CD4-positive, alpha-beta T cell treated with Interleukin-6 for 4 hours (primary cell): ENCODE measurements around the gene GRIN1.

Experiments used
- DNase-seq: peaks from one replicate; pipeline ENCODE4 v3.0.0-alpha.2; 2020; ENCODE audit warnings: mixed read lengths

The GRIN1 gene

GRCh38 chr9:137166380-137167229 lies 27.7 kb downstream of the GRIN1 start:
- DNase-seq, result no peak

DNA sequence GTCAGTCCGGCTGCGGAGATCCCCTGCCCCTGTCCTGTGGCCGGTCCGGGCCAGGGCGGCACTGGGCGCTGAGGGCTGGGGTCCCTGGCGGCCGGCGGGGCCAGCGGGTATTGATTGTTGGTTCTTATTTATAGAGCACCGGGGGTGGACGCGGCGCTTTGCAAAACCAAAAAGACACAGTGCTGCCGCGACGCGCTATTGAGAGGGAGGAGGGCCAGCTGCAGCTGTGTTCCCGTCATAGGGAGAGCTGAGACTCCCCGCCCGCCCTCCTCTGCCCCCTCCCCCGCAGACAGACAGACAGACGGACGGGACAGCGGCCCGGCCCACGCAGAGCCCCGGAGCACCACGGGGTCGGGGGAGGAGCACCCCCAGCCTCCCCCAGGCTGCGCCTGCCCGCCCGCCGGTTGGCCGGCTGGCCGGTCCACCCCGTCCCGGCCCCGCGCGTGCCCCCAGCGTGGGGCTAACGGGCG lies 28.4 kb downstream of the GRIN1 start:
- DNase-seq, result no peak

DNA sequence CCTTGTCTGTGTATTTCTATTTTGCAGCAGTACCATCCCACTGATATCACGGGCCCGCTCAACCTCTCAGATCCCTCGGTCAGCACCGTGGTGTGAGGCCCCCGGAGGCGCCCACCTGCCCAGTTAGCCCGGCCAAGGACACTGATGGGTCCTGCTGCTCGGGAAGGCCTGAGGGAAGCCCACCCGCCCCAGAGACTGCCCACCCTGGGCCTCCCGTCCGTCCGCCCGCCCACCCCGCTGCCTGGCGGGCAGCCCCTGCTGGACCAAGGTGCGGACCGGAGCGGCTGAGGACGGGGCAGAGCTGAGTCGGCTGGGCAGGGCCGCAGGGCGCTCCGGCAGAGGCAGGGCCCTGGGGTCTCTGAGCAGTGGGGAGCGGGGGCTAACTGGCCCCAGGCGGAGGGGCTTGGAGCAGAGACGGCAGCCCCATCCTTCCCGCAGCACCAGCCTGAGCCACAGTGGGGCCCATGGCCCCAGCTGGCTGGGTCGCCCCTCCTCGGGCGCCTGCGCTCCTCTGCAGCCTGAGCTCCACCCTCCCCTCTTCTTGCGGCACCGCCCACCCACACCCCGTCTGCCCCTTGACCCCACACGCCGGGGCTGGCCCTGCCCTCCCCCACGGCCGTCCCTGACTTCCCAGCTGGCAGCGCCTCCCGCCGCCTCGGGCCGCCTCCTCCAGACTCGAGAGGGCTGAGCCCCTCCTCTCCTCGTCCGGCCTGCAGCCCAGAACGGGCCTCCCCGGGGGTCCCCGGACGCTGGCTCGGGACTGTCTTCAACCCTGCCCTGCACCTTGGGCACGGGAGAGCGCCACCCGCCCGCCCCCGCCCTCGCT lies 29.0 kb downstream of the GRIN1 start:
- DNase-seq, result no peak

DNA sequence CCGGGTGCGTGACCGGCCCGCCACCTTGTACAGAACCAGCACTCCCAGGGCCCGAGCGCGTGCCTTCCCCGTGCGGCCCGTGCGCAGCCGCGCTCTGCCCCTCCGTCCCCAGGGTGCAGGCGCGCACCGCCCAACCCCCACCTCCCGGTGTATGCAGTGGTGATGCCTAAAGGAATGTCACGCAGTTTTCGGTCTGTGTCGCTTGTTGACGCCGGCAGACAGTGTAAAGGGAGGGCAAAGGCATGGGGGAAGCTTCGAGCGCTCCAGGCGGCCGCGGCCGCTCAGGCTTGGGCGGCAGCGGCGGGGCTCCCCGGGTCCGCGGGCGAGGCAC lies 29.6 kb downstream of the GRIN1 start:
- DNase-seq, result no peak

DNA sequence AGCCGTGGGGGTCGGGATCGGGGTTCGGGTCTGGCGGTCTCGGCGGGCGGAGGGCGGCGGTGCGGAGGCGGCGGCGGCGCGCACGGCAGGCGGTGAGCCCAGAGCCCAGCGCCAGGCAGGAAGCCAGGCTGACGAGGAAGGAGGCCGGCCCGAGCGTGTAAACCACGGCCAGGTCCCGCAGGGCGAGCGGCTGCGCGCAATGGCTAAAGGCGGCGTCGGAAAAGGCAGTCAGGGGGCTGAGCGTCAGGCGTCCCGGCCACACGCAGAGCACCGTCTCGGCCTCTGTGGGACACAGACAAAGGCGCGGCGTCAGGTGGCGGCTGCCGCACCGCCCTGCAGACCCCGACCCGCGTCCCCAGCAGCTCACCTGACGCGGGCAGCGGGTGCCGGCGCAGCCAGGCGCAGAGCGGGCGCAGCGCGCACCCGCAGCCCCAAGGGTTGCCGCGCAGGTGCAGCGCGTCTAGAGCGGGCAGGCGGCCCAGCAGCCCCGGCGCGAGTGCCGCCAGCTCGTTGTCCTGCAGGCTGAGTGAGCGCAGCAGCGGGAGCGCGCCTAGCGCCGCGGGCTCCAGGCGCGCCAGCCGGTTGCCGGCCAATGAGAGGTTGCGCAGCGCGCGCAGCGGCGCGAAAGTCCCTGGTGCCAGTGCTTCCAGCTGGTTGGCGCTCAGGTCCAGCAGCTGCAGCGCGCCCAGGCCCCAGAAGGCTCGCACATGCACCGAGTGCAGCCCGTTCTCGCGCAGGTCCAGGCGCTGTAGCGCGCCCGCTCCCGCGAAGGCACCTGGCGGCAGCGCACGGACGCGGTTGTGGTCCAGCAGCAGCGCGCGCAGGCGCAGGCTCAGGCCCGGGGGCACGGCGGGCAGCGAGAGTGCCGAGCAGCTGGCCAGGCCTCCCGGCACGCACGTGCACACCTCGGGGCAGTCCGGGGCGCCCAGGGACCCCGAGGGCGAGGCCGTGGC lies 30.2 kb downstream of the GRIN1 start:
- DNase-seq, result peak; percentile 12

GRCh38 chr9:137169896-137170358 lies 31.0 kb downstream of the GRIN1 start, which contains the start of gene LRRC26:
LRRC26 (minus strand) TSS chr9:137170051; CDS start chr9:137169943, 108 bp downstream.
- no peak for DNase-seq

GRCh38 chr9:137170486-137171148 lies 31.7 kb downstream of the GRIN1 start:
- DNase-seq, result no peak

DNA sequence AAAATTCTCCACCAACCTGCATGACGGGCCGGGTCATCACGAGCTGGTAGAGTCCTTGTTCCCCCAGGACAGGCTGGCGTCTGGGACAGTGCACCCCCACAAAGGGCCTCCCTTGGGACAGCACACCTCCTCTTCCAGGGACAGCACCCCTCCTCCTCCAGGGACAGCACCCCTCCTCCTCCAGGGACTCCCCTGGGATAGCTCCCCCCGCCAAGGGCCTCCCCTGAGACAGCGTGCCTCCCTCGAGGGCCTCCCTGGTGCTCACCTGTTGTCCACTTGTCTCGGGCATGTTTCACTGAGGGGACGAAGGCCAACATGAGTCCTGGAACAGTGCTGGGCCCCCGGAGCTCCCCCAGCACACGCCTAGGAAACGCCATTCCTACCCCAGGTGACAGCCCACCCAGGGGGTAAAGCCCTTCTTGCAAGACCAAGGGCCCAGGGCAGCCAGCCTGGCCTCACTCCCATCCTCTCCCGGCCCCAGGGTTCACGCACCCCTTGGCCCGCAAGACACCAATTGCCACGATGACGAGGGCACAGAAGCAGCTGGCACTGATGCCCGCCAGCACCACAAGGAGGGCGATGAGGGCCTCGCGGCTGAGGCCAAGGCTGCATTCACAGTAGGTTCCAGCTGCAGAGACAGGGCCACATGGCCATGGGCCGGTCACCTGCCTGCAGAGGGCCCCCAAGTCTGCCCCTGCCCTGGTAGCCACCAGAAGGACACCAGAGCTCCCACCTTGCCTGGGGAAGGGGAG lies 32.4 kb downstream of the GRIN1 start:
- DNase-seq, result no peak

DNA sequence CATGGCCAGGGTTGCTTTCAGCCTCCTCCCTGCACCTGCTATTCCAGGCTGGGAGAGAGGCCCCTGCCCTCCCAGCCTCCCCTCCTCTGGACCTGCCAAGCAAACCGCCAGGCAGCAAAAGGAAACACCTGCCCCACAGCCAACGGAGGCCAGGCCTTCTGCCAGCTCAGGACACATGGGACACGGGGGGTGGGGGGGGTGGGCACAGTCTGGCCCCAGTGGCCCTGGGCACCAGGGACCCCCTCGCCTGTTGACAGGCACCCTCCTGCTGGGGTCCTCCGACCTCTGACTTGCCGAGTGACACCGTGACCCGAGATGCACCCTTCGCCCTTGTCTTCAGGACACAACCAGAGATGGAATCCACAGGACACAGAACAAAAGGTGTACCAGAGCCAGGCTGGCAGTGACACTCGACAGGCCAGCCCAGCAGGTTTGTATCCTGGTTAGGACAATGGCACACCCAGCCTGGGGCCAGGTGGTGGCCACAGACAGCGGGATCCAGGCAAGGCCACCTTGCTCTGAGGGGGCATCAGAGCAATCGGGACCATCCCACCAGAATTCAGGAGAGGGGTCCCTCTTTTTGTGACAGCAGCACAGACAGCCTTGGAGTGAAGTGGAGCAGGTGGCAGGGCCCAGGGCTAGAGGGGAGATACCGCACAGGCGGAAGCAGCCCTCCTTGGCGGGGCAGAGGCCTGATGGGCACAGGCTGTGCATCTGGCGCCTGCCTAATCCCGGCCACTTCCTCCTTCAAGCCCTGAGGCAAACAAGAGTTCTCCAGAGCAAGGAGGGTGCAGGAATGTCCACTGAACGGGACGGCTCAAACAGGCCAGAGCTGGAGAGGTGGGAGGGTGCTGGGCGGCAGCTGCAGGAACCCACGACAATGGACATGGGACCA lies 34.2 kb downstream of the GRIN1 start:
- no peak for DNase-seq

- DNase-seq, result no peak
Measured at GRCh38 chr9:137173796-137174664, 35.1 kb downstream of the GRIN1 start.

GRCh38 chr9:137174722-137175293 lies 35.9 kb downstream of the GRIN1 start:
- DNase-seq, result no peak

GRCh38 chr9:137175345-137175961 lies 36.5 kb downstream of the GRIN1 start:
- peak; percentile 26 for DNase-seq

DNA sequence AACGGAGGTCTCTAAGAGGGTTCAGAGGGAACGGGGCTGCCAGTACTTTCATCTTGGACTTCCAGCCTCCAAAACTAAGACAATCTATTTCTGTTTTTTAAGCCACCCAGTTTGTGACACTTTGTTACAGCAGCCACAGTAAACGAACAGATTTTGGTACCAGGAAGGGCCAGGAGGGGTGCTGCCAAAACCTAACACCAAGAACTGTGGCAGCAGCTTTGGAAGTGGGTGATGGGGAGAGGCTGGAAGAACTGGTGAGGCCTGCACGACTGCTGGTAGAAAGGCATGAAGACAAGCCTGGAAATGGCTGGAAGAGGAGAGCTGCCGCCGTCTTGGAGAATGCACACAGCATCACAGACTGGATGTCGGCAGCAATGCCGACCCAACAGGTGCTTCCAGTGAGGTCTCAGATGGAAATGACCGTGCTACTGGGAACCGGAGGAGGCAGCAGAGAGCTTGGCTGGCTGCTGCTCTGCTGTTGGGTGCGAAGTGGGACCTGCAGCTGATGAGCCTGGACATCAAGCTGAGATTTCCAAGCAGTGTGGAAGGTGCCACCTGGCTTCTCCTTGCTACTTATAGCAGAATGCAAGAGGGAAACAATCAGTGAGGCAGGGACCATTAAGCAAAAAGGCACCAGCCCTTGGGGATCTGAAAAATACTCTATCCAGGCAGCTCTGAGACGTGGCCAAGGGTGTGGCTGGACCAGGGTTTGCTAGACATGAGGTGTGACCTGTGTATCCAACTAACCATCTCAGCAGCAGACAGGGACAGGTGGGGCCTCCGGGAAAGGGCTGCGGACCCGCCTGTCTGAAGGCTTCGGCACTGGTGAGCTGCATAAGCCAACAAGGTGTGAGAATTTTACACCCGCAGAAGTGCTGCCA lies 37.6 kb downstream of the GRIN1 start:
- DNase-seq, result peak; percentile 34

GRCh38 chr9:137178201-137178938 lies 39.4 kb downstream of the GRIN1 start:
- DNase-seq, result no peak

- no peak for DNase-seq
Measured at GRCh38 chr9:137178939-137179630, 40.1 kb downstream of the GRIN1 start.

- DNase-seq, result no peak
Measured at GRCh38 chr9:137179761-137180160, 40.8 kb downstream of the GRIN1 start.
